ENCODE data around the gene MED27. TPM values are rescaled to one million over a fixed set of nuclear protein-coding genes. Genes with fewer than 3 reads are reported as not detected.

The MED27 gene
- polyA plus RNA-seq, 1 donor: 13.9 TPM

- no peak for DNase-seq
These were observed 248.1 kb downstream of the MED27 start for GRCh38 chr9:131831380-131832165.

GRCh38 chr9:131827821-131828369 is 251.8 kb downstream of the MED27 start:
- DNase-seq: no peak

DNA sequence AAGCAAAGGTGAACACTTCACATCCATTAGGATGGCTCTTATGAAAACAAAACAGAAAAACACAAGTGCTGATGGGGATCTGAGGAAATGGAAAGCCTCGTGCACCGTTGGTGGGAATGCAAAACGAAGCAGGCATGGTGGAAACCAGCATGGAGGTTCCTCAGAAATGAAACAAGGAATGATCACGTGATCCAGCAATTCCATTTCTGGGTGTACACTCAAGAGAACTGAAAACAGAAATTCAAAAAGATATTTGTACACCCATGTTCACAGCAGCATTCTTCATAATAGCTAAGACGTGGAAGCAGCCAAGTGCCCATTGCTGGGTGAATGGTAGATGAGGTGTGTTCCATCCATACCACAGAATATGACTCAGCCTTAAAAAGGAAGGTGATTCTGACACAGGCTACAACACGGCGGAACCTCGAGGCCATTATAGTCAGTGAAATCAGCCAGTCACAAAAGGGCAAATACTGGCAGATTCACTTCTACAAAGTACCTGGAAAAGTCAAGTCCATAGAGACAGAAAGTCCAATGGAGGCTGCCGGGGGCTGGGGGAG is 252.6 kb downstream of the MED27 start:
- no peak for DNase-seq

DNA sequence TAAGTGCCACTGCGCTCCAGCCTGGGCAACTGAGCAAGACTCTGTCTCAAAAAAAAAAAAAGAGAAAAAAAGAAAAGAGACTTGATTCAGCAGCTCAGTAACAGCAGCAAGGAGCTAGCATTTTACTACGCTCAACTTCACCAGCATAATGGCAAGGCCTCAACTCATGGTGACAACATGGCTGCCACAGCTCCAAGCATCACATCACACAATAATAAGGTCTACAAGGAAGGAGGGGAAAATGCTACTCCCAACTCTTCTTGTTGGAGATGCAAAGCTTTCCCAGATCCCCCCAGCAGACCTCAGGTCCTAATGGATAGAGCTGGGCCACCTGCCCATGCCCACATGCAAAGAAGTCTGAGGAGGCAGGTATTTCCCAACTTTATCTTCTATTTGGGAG is 253.6 kb downstream of the MED27 start:
- no peak for DNase-seq

DNA sequence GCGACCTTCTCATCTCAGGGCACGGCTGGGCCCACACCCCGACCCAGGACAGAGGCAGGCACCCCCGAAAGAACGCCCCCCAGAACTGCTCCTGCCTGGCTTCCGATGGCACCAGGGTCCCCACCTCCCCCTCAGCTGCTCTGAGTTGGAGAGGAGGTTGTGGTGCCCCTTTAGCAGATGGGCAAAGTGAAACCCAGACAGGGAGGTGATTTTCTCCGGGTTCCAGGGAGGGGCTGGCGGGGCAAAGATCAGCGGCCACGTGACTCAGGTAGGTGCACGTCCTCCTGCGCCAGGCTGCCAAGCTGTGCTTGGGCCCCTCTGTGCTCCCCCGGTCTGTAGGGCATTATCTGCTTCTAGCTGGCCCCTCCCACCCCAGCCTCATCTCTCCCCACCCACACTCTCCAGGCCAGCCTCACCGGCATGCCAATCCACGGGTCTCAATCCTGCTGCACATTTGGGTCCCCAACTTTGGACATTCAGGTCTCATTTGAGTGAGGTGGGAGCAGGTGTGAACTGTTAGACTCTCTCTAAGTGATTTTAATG is 254.6 kb downstream of the MED27 start:
- no peak for DNase-seq

GRCh38 chr9:131824155-131824594 is 255.5 kb downstream of the MED27 start:
- DNase-seq: no peak

DNA sequence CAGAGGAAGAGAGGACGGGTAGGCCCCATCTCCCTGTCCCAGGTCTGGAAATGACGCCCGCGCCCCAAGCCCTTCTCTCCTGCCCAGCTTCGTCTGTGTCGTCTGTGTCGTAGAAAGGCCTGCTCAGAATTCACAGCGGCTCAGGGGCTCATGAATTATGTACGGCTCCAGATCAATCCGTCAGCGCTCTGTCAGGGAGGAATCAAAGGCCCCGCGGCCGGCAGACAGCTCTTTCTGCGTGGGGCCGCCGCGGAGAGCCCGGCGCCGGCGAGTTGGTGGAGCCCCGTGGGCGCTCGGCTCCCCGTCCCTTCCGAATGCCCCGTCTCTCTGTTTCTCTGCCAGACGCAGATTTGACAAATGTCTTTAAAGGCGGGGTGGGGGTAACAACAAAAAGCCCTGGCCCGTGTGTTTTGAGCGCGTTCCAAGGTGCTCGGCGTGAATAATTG is 255.9 kb downstream of the MED27 start:
- DNase-seq: no peak

- no peak for DNase-seq
These were observed 261.6 kb downstream of the MED27 start for GRCh38 chr9:131818089-131818488.

GRCh38 chr9:131817627-131818026 is 262.0 kb downstream of the MED27 start:
- DNase-seq: no peak

GRCh38 chr9:131817073-131817472 is 262.6 kb downstream of the MED27 start:
- no peak for DNase-seq

GRCh38 chr9:131815970-131816873 is 263.4 kb downstream of the MED27 start:
- no peak for DNase-seq

- DNase-seq: no peak
These were observed 265.0 kb downstream of the MED27 start for GRCh38 chr9:131814707-131815106.

GRCh38 chr9:131813116-131813515 is 266.6 kb downstream of the MED27 start:
- DNase-seq: no peak

DNA sequence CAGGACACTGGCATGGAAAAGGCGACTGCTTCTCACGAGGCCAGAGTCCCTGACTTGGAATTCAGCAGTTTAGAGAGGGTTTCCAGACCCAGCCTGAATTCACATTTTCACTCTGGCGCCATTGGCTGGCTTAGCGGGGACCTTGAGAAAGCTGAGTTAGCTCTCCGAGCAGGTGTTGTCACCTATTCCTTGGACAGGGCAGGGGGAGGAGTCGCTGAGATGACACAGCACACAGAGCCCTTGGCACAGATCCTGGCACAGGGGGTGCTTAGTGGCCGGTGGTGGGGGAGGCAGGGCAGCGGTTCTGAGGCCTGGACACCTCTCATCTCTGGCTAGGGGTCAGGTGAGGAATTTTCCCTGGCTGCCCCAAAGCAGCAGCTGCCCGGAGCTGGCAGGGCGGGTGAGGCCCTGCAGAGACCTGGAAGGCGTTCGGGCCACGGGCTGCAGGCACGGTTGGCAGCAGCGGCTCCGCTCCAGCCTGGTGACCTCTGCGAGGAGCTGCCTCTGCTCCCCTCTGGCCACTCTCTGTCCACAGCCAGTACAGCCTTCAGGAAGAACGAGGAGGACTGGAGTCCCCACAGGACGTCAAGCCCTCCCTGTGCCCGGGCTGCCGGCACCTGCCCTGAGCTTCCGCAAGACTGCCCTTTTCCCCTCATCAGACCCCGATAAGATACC is 267.4 kb downstream of the MED27 start:
- no peak for DNase-seq

- no peak for DNase-seq
These were observed 268.3 kb downstream of the MED27 start for GRCh38 chr9:131811405-131811804.

- no peak for DNase-seq
These were observed 269.1 kb downstream of the MED27 start for GRCh38 chr9:131810351-131811170.

Other genes with a start within 250 kb of the MED27 start
- 0.28 TPM for gene NTNG2, start 82.2 kb upstream of the MED27 start, polyA plus RNA-seq (ENCODE audit: insufficient read length)

All from hindlimb muscle (tissue), 1 donor.